Measurements from ENCODE around the gene SALL1. TPM values are rescaled to one million over a fixed set of nuclear protein-coding genes. Genes with fewer than 3 reads are reported as not detected.

Gene SALL1
- total RNA-seq, 1 experiment from 2014 or later: not detected

GRCh38 chr16:51146256-51146924, 4.7 kb downstream of the SALL1 start:
- no peak for DNase-seq (ENCODE audit: low spot score)
- in situ Hi-C loops (cut with HindIII; ENCODE audit: low sequenced_read_pairs): no loop called here

- in situ Hi-C loops (cut with HindIII; ENCODE audit: low sequenced_read_pairs): no loop called here
These were observed 6.9 kb downstream of the SALL1 start for GRCh38 chr16:51144203-51144602.

GRCh38 chr16:51143196-51143977, 7.7 kb downstream of the SALL1 start:
- in situ Hi-C loops (cut with HindIII; ENCODE audit: low sequenced_read_pairs): no loop called here

More at GRCh38 chr16:51144203-51144602, 6.9 kb downstream of the SALL1 start:
- no peak for DNase-seq (ENCODE audit: low spot score)

GRCh38 chr16:51141541-51141940, 9.5 kb downstream of the SALL1 start:
- no peak for DNase-seq (ENCODE audit: low spot score)
- in situ Hi-C loops (cut with HindIII; ENCODE audit: low sequenced_read_pairs): no loop called here

More at GRCh38 chr16:51143196-51143977, 7.7 kb downstream of the SALL1 start:
- no peak for DNase-seq (ENCODE audit: low spot score)

GRCh38 chr16:51141106-51141505, 10.0 kb downstream of the SALL1 start:
- DNase-seq (ENCODE audit: low spot score): no peak
- in situ Hi-C loops (cut with HindIII; ENCODE audit: low sequenced_read_pairs): no loop called here

- no peak for DNase-seq (ENCODE audit: low spot score)
- in situ Hi-C loops (cut with HindIII; ENCODE audit: low sequenced_read_pairs): no loop called here
These were observed 11.0 kb downstream of the SALL1 start for GRCh38 chr16:51140112-51140511.

- no peak for DNase-seq (ENCODE audit: low spot score)
- in situ Hi-C loops (cut with HindIII; ENCODE audit: low sequenced_read_pairs): no loop called here
These were observed 11.5 kb downstream of the SALL1 start for GRCh38 chr16:51139568-51139967.

GRCh38 chr16:51138178-51138577, 12.9 kb downstream of the SALL1 start:
- in situ Hi-C loops (cut with HindIII; ENCODE audit: low sequenced_read_pairs): no loop called here
- DNase-seq (ENCODE audit: low spot score): no peak

GRCh38 chr16:51137097-51137496, 14.0 kb downstream of the SALL1 start:
- no peak for DNase-seq (ENCODE audit: low spot score)
- in situ Hi-C loops (cut with HindIII; ENCODE audit: low sequenced_read_pairs): no loop called here

- in situ Hi-C loops (cut with HindIII; ENCODE audit: low sequenced_read_pairs): no loop called here
- DNase-seq (ENCODE audit: low spot score): no peak
These were observed 16.2 kb downstream of the SALL1 start for GRCh38 chr16:51134876-51135275.

GRCh38 chr16:51134269-51134812, 16.7 kb downstream of the SALL1 start:
- in situ Hi-C loops (cut with HindIII; ENCODE audit: low sequenced_read_pairs): no loop called here
- no peak for DNase-seq (ENCODE audit: low spot score)

- DNase-seq (ENCODE audit: low spot score): no peak
- in situ Hi-C loops (cut with HindIII; ENCODE audit: low sequenced_read_pairs): no loop called here
These were observed 17.4 kb downstream of the SALL1 start for GRCh38 chr16:51133688-51134087.

- in situ Hi-C loops (cut with HindIII; ENCODE audit: low sequenced_read_pairs): no loop called here
- no peak for DNase-seq (ENCODE audit: low spot score)
These were observed 17.9 kb downstream of the SALL1 start for GRCh38 chr16:51133183-51133582.

- DNase-seq (ENCODE audit: low spot score): no peak
- in situ Hi-C loops (cut with HindIII; ENCODE audit: low sequenced_read_pairs): no loop called here
These were observed 18.5 kb downstream of the SALL1 start for GRCh38 chr16:51132490-51133115.

GRCh38 chr16:51131619-51132018, 19.5 kb downstream of the SALL1 start:
- in situ Hi-C loops (cut with HindIII; ENCODE audit: low sequenced_read_pairs): no loop called here
- no peak for DNase-seq (ENCODE audit: low spot score)

GRCh38 chr16:51129105-51129504, 22.0 kb downstream of the SALL1 start:
- no peak for DNase-seq (ENCODE audit: low spot score)
- in situ Hi-C loops (cut with HindIII; ENCODE audit: low sequenced_read_pairs): no loop called here

GRCh38 chr16:51125992-51126391, 25.1 kb downstream of the SALL1 start:
- no peak for DNase-seq (ENCODE audit: low spot score)
- in situ Hi-C loops (cut with HindIII; ENCODE audit: low sequenced_read_pairs): no loop called here

GRCh38 chr16:51124896-51125295, 26.2 kb downstream of the SALL1 start:
- in situ Hi-C loops (cut with HindIII; ENCODE audit: low sequenced_read_pairs): no loop called here
- DNase-seq (ENCODE audit: low spot score): no peak

GRCh38 chr16:51121850-51122249, 29.2 kb downstream of the SALL1 start:
- in situ Hi-C loops (cut with HindIII; ENCODE audit: low sequenced_read_pairs): no loop called here
- DNase-seq (ENCODE audit: low spot score): no peak

GRCh38 chr16:51120730-51121347, 30.2 kb downstream of the SALL1 start:
- in situ Hi-C loops (cut with HindIII; ENCODE audit: low sequenced_read_pairs): no loop called here

More at GRCh38 chr16:51120730-51121347, 30.2 kb downstream of the SALL1 start:
- DNase-seq (ENCODE audit: low spot score): no peak
